Measurements from ENCODE around the gene TWSG1.
"Not testable (repeated sequence)": the region's sequence is repeated elsewhere in the genome, so short reads cannot be mapped to it uniquely, and the experiment has no call there.

Gene TWSG1

GRCh38 chr18:9379118-9379517, 44.5 kb downstream of the TWSG1 start:
- no peak overlapping the region for H3K4me3 ChIP-seq
- no peak overlapping the region for H3K27ac ChIP-seq

- Histone ChIP-seq H3K27ac (peak overlapping the region in 7 of 21 experiments; percentile 20 to 47 (median 29)), H3K4me3 (no peak overlapping the region)
Observed at GRCh38 chr18:9380101-9380500, 45.5 kb downstream of the TWSG1 start.

DNA sequence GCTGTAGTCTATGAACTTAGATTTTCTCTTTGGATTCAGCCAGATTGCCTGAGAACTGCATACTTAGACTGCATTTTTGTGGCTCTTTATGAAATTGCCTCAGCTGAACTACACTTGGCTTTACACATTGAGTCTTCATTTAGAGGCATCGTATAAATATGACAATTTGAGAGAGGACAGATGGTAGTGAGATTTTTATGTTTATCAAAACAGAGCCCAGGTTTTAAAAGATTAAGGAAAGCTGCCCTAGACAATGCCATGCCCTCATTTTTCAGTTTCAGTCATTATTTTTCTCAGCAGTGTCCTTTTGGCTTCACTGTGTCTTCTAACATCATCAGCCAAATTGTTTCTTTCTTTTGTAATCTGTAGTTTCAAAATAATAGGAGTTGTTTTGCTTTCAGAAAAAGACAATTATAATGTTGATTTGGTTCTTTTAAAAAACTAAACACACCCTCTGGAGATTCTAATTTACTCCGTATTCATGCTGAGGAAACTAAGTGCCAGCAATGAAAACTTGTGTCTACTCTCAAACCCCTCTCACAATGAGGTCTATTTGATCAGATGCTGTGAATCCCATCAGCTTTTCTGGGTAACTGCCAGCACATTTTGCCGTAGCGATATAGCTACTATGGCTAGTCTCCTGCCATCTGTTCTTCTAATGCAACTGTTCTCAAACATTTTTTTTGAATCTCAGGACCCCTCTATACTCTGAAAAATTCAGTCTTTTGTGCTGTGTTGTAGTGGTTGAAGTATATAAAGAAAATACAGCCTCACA, 46.2 kb downstream of the TWSG1 start:
- Histone ChIP-seq H3K27ac (peak overlapping the region in 6 of 21 experiments; percentile 24 to 47 (median 32)), H3K4me3 (no peak overlapping the region)

DNA sequence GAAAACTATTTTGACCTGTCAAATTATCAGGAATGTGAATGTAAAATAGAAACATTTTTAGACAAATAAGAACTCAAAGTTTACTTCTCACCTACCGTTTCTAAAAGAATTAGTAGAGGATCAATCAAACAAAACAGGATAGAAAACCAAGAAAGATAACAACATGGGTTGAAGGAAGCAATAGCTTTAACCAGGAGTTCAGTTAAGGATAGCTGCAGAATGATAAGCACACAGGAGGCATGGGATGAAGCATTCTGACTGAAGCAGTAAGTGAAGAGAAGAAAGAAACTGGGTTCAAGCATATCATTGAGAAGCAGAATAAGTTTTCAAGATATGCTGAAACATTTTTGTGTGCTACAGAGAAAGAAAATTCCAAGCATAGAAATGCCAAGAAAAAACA, 52.3 kb downstream of the TWSG1 start:
- Histone ChIP-seq H3K27ac (no peak overlapping the region), H3K4me3 (no peak overlapping the region)

- no peak overlapping the region for H3K27ac ChIP-seq
- no peak overlapping the region for H3K4me3 ChIP-seq
Observed at GRCh38 chr18:9387891-9388290, 53.3 kb downstream of the TWSG1 start.

DNA sequence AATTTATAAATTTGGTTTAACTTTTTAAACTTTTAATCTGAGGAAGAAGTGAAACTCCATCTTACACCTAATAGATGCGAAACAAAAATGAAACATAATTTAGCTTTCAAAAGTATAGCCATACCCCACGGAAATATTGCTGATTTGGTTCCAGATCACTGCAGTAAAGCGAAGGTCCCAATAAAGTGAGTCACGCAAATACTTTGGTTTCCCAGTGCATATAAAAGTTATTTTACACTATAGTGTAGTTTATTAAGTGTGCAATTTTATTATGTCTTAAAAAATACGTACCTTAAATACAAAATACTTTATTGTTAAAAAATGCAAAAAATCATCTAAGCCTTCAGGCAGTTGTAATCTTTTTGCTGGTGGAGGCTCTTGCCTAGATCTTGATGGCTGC, 55.1 kb downstream of the TWSG1 start:
- Histone ChIP-seq H3K27ac (no peak overlapping the region), H3K4me3 (no peak overlapping the region)

GRCh38 chr18:9392726-9393125, 58.2 kb downstream of the TWSG1 start:
- Histone ChIP-seq H3K4me3 (no peak overlapping the region), H3K27ac (no peak overlapping the region)

GRCh38 chr18:9394046-9394445, 59.5 kb downstream of the TWSG1 start:
- Histone ChIP-seq H3K27ac (no peak overlapping the region), H3K4me3 (no peak overlapping the region)

DNA sequence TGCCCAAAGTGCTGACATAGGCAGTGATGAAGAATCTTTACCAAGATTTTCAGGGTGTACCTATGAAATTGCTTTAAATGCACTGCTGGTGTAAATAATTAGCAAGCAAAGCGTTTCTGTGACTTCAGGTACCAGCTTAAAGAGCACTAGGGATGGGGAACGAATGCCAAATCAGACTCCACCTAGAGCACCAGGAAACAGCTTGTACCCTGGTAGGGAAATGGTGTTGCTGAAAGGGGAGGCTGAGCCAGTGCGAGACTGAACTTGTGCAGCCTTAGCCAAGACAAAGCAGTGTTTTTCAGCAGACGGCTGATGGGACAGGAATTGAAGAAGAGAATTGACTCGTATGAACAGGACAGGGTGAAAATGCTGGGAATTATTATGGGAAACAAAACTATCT, 65.6 kb downstream of the TWSG1 start:
- no peak overlapping the region for H3K4me3 ChIP-seq
- no peak overlapping the region for H3K27ac ChIP-seq

GRCh38 chr18:9401176-9401575, 66.6 kb downstream of the TWSG1 start:
- H3K27ac ChIP-seq = no peak overlapping the region
- no peak overlapping the region for H3K4me3 ChIP-seq

- not testable (repeated sequence) for H3K4me3 ChIP-seq, H3K27ac ChIP-seq
Observed at GRCh38 chr18:9402358-9403007, 67.9 kb downstream of the TWSG1 start.

GRCh38 chr18:9403795-9404564, 69.4 kb downstream of the TWSG1 start:
- Histone ChIP-seq H3K4me3 (peak overlapping the region in 2 of 7 experiments; percentile 18 to 26), H3K27ac (peak overlapping the region in 4 of 21 experiments; percentile 21 to 57 (median 24))

GRCh38 chr18:9404565-9405060, 70.0 kb downstream of the TWSG1 start:
- peak overlapping the region in 3 of 7 experiments; percentile 0 to 26 (median 18) for H3K4me3 ChIP-seq
- peak overlapping the region in 9 of 21 experiments; percentile 10 to 72 (median 38) for H3K27ac ChIP-seq

DNA sequence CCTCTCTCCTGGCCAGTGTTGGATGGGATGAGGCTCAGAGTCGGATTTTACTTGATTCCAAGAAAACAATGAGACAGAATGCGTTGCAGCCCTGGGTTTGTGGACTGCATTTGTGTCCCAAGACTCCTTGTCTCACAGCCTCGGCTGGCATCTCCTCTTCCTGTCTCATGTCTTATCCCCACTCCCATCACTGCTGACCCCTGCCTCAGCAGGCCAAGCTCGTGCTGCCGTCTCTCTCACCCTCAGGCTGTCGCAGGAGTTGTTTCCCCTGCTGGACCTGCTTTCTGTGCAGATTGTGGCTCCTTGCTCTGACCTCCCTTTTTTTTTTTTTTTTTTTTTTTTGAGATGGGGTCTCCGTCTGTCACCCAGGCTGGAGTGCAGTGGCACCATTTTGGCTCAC, 70.6 kb downstream of the TWSG1 start:
- Histone ChIP-seq H3K27ac (peak overlapping the region in 8 of 21 experiments; percentile 13 to 72 (median 40)), H3K4me3 (peak overlapping the region in 2 of 7 experiments; percentile 0 to 26)

DNA sequence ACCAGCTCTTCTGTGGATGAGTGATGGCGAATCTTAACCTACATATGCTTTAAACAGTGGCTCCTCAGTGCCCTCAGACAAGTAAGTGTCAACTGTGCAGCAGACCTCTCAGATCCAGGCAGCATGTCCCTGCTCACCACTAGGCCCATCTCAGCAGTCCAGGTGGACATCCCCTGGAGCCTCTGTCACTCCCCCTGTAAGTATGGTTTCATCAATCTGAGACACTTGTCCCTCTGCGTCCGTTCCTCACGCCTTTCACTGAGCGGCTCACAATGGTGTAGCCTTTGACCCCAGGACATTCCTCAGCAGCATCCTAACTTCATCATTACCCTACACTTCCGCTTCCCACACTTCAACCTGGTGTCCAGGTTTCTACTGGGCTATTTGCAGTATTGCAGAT, 71.4 kb downstream of the TWSG1 start:
- H3K4me3 ChIP-seq = no peak overlapping the region
- no peak overlapping the region for H3K27ac ChIP-seq

DNA sequence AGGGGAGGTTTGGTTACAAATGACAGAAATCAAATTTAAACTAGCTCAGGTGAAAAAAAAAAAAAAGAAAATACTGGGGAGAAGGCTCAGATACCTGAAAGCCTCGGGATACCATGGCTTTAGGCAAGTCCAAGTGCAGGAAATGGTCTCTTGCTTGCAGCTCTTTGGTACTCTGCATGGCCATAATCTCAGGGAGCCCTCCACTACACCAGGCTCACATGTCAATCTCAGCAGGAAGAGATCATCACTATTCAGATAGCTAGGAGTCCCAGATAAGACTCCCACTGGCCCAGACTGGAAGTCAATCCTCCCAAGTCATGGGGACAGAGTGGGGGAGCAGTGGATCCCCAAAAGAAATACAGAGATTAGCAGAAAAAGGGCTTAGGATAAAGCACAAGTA, 75.9 kb downstream of the TWSG1 start:
- Histone ChIP-seq H3K4me3 (no peak overlapping the region), H3K27ac (no peak overlapping the region)

- H3K4me3 ChIP-seq = no peak overlapping the region
- H3K27ac ChIP-seq = no peak overlapping the region
Observed at GRCh38 chr18:9413576-9413975, 79.0 kb downstream of the TWSG1 start.

- no peak overlapping the region for H3K4me3 ChIP-seq
- H3K27ac ChIP-seq = peak overlapping the region in 11 of 21 experiments; percentile 18 to 77 (median 46)
Observed at GRCh38 chr18:9416563-9417072, 82.0 kb downstream of the TWSG1 start.

DNA sequence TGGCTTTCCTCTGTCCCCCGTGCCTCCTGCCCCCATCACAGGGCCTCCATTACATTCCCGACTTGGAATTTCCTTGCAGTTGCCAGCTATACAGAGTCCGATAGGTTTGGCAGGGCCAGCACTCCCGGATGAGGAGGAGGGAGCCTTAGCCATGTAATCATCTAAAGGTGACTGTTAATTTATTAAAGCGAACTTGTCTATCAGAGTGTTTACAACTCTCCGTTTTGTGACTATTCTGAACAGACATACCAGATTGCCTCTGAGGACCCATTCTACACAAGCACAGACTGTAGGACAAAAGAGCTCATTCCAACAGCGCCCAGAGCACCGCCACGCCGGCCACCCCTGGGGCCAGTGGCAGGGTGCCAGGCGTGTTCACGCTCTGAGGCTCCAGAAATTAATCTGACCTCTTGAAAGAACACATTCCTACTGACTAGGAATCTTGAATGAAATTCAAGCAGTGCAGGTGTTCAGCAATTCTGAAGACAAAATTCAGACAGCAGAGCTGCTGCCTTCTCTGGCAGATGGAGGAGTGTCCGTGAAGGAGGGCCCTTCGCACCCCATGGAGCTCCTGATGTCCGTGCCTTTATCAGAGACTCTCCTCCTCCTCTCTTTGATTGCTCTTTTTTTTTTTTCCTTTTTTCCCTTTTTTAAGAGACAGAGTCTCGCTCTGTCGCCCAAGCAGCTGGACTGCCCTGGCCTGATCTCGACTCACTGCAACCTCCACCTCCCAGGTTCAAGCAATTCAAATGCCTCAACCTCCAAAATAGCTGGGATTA, 82.7 kb downstream of the TWSG1 start:
- Histone ChIP-seq H3K4me3 (no peak overlapping the region), H3K27ac (peak overlapping the region in 11 of 21 experiments; percentile 18 to 77 (median 46))
